Measurements from ENCODE around the gene CAMKK1.

DNA sequence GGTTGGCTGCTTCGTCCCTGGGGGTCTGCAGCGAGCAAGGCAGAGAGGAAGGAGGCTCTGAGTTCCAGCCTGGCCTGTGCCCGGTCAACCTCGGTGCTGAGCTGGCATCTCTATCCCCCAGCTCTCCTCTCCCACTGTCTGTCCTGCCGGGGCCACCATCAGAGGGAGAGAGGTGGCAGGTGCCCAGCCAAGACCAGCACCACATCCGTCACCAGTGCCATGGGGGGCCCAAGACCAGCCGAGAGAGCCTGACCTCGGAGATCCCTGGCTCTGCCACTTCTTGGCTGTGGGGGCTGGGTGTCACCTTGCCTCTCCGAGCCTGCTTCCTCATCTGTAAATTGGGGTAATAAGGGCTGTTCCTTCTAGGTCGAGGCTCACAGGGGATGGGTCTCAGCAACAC, 24.0 kb upstream of the CAMKK1 start:
- TF ChIP-seq, protein P1, sequence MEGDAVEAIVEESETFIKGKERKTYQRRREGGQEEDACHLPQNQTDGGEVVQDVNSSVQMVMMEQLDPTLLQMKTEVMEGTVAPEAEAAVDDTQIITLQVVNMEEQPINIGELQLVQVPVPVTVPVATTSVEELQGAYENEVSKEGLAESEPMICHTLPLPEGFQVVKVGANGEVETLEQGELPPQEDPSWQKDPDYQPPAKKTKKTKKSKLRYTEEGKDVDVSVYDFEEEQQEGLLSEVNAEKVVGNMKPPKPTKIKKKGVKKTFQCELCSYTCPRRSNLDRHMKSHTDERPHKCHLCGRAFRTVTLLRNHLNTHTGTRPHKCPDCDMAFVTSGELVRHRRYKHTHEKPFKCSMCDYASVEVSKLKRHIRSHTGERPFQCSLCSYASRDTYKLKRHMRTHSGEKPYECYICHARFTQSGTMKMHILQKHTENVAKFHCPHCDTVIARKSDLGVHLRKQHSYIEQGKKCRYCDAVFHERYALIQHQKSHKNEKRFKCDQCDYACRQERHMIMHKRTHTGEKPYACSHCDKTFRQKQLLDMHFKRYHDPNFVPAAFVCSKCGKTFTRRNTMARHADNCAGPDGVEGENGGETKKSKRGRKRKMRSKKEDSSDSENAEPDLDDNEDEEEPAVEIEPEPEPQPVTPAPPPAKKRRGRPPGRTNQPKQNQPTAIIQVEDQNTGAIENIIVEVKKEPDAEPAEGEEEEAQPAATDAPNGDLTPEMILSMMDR (IDR thresholded peaks at IDR 0.05): no peak
- TF ChIP-seq NPAS2 (CRISPR knock-in tag; IDR thresholded peaks at IDR 0.05; ENCODE audit: borderline replicate concordance) (no peak), FOSL2 (IDR thresholded peaks at IDR 0.05) (no peak), FOSL2 (CRISPR knock-in tag; IDR thresholded peaks at IDR 0.05) (no peak), ZFP36 (IDR thresholded peaks at IDR 0.05; ENCODE audit: borderline replicate concordance, partially characterized antibody) (no peak), CEBPB (IDR thresholded peaks at IDR 0.05) (no peak), KDM1A (IDR thresholded peaks at IDR 0.05; ENCODE audit: low read depth) (no peak), POLR2AphosphoS2 (conservative IDR thresholded peaks at IDR 0.05; ENCODE audit: low read length) (no peak), EP300 (IDR thresholded peaks at IDR 0.05) (no peak), HDAC2 (IDR thresholded peaks at IDR 0.05) (no peak), CHD4 (IDR thresholded peaks at IDR 0.05; ENCODE audit: borderline replicate concordance) (no peak)
- TF ChIP-seq, protein P2, sequence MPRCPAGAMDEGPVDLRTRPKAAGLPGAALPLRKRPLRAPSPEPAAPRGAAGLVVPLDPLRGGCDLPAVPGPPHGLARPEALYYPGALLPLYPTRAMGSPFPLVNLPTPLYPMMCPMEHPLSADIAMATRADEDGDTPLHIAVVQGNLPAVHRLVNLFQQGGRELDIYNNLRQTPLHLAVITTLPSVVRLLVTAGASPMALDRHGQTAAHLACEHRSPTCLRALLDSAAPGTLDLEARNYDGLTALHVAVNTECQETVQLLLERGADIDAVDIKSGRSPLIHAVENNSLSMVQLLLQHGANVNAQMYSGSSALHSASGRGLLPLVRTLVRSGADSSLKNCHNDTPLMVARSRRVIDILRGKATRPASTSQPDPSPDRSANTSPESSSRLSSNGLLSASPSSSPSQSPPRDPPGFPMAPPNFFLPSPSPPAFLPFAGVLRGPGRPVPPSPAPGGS (IDR thresholded peaks at IDR 0.05): no peak
- TF ChIP-seq, protein P3, sequence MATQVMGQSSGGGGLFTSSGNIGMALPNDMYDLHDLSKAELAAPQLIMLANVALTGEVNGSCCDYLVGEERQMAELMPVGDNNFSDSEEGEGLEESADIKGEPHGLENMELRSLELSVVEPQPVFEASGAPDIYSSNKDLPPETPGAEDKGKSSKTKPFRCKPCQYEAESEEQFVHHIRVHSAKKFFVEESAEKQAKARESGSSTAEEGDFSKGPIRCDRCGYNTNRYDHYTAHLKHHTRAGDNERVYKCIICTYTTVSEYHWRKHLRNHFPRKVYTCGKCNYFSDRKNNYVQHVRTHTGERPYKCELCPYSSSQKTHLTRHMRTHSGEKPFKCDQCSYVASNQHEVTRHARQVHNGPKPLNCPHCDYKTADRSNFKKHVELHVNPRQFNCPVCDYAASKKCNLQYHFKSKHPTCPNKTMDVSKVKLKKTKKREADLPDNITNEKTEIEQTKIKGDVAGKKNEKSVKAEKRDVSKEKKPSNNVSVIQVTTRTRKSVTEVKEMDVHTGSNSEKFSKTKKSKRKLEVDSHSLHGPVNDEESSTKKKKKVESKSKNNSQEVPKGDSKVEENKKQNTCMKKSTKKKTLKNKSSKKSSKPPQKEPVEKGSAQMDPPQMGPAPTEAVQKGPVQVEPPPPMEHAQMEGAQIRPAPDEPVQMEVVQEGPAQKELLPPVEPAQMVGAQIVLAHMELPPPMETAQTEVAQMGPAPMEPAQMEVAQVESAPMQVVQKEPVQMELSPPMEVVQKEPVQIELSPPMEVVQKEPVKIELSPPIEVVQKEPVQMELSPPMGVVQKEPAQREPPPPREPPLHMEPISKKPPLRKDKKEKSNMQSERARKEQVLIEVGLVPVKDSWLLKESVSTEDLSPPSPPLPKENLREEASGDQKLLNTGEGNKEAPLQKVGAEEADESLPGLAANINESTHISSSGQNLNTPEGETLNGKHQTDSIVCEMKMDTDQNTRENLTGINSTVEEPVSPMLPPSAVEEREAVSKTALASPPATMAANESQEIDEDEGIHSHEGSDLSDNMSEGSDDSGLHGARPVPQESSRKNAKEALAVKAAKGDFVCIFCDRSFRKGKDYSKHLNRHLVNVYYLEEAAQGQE (IDR thresholded peaks at IDR 0.05): no peak
- TF ChIP-seq, protein P4, sequence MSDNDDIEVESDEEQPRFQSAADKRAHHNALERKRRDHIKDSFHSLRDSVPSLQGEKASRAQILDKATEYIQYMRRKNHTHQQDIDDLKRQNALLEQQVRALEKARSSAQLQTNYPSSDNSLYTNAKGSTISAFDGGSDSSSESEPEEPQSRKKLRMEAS (IDR thresholded peaks at IDR 0.05): no peak
